ENCODE measurements around the gene AGBL4.
A peak's percentile ranks its signal among the peaks of the same experiment; 100 is the strongest.

AGBL4 gene

GRCh38 chr1:48746906-48747305, 1276.8 kb downstream of the AGBL4 start:
- DNase-seq: no peak

- DNase-seq: no peak
Measured at GRCh38 chr1:48744032-48744431, 1279.7 kb downstream of the AGBL4 start.

- no peak for DNase-seq
Measured at GRCh38 chr1:48743480-48743879, 1280.3 kb downstream of the AGBL4 start.

DNA sequence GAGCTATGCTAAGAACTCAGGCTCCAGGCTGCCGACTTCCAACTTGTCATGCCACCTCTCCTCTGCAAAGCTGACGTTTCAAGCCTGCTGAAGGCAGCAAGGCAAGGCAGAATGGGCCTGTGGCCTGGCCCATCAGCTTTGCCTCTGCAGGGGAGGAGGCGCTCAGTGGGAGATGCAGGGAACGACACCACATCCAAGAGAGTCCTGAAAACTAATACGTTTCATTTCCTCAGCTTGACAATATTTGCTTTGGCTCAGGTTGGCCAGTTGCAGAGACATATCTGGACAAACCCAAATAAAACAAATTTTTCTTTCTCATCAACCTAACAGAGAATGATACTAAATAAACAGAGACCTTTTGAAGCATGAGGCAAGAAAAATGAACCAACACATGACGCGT, 1282.4 kb downstream of the AGBL4 start:
- DNase-seq: no peak

DNA sequence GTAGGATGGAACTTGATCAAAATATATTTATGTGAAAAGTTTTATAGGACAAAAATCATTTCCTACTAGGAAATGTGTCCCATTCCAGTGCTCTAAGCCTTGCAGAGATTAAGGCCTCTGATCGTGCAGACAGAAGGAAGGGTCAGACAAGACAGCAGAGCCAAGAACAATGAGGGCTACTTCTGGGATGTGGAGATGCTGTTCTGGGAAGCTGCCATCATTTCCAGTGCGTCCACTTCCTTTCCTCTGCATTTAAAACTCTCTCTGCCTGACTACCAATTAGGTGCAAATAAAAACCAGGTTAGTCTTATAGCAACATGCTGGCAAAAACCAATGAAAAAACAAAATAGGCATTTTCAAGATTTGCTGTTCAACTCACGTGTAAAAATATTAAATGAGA, 1283.1 kb downstream of the AGBL4 start:
- DNase-seq: no peak

- DNase-seq: no peak
Measured at GRCh38 chr1:48739091-48739490, 1284.7 kb downstream of the AGBL4 start.

DNA sequence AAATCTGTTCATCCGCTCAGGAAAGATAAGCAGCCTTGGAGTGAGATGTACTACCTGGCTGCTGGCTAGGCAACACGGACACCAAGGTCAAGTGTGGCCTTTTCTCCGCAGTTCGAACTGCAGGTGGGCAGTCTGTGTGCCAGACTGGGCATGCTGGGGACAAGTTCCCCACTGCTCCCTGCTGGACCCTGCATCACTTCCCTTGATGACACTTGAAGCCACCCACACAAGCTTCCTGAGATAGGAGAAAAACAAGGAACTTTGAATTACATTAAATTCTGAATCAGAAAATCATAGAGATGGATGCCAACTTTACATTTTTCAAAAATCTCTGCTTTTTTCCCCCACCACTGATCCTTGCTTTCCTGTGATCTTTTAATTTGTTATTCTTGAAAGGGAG, 1285.4 kb downstream of the AGBL4 start:
- no peak for DNase-seq

GRCh38 chr1:48735796-48736195, 1288.0 kb downstream of the AGBL4 start:
- DNase-seq: no peak

DNA sequence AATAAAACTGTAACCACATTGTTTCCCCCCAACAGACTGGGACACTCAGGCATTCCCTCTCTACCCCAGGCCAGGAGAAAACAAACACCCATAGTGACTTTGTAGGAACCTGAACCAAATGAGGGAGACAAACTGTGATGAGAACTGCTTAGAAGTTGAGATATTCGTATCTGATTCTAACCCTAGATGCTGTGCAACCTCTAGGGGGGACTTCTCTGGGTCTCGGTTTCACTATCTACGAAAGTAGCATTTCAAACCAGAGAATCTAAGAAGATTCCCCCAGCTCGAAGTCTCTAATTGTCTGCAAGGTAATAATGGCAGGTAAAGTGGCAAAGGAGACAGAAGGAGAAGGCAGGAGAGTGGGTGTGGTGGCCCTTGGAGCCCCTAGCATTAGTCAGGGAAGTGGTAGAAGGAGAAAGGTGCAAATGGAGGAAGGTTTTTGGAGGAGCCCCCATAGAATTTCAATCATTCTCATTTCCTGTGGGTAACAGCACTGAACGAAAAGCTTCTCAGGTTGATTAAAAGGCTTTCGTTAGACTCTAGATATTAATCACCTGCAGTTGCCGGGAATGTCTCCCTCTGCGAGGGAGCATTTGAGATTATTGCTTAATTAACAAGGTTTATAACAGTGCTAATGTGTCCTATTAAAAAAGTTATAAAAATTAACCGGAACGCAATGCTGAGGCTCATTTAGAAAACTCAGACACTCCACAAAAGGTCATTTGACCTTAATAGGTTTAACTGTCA, 1293.4 kb downstream of the AGBL4 start:
- DNase-seq: no peak

DNA sequence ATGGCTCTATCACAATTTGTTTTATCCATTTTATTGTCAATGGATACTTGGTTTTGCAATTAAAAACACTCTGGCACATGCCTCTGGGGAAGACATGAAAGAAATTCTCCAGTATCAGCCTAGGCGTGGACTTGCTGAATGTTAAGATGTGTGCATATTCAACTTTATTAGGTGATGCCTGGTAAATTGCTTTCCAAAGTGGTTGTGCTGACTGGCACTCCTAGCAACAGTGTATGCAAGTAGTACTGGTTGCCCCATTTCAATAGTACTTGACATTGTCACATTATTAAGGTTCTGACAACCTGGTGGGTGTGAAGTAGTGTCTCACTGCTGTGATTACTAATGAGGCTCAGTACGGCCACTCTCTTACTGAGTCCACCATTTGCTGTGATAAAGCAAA, 1295.2 kb downstream of the AGBL4 start:
- no peak for DNase-seq

DNA sequence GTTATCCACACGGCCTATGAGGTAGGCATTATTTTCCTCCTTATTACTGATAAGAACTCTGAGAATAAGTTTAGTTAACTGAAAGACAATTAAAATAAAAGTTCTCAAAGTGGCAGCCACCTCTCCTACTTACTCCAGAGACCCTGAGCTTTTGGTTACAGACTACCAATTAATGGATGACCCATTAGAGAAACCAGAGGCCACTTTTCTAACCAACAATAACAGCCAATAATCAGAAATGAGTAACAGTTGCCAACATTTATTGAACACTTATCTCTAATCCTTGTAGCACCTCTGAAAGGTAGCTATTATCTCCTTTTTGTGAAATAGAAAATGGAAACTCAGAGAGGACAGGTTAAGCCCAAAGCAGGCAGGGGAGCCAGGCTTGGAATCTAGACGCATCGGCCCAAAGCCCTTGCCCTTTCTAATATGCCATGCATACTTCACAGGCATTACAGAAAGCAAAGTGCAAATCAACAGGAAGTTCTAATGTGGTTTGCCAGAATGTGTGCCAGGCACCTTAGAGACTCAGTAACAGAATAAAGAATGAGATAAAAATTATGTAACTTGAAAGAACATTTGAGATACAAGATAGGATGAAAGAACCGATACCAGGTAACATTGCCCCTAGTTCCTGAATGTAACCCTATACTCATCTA, 1297.1 kb downstream of the AGBL4 start:
- no peak for DNase-seq

GRCh38 chr1:48726139-48726538, 1297.6 kb downstream of the AGBL4 start:
- no peak for DNase-seq

DNA sequence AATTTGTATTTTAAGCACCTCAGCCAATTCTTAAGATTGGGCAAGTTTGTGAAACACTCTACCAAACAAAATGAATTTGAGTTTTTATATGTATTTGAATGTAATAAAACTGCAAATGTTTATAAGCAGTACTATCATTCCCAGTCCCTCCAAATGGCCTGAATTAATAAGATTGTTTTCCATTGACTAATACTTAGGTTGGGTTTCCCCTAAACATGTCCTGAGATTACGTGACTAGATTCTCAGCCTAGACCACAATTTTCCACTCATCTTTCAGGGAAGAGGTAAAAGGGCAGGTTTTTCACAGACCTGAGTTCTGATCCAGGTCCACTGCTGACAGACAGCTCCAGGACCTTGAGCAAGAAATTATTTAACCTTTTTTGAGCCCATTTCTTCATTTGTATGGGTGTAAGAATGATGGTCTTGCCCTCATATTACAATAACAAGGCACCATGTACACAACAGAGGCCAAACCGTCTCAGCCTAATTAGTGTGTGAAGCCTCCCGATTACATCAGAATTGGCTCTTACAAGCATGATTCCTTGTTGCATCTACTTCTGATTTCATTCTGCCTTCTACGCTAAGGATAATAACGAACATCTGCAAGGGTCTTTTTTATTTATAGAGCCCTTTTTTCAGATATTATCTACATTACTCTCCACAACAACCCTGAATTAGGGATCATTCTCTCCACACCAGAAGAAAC, 1298.3 kb downstream of the AGBL4 start:
- DNase-seq: no peak

DNA sequence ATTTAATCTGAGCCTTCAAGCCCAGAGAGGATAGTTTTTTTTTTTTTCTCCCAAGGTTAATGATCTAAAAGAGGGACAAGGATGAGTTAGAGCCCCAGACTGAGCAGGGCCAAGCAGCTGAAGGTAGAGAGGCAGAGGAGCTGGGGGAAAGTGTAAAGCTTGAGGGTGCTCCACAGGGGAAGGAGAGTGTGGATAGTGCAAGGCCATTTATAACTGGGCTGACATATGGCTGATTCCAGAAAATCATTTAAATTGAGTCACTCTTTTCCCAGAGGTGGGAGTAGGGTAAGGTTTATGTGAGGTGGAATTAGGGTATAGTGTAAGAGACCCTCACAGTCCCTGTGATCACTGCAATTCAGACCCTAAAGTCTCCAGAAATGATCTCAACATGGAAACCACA, 1302.8 kb downstream of the AGBL4 start:
- no peak for DNase-seq

DNA sequence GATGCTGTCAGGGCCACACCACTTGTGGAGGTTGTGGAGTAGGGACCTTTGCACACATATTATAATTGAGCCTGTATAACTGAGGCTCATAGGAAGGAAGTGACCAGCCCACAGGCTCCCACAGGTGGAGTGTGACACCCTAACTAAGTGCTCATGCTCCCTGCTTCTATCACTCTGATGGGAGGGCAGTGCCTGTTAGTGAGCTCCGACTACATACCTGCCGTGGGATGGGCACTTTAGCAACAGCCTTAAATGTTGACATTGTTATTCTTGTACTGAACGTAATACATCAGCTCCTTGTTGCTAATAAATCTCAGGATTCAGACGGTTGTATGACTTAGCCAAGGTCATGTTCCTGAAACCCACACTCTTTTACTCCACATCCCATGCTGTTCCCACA, 1305.0 kb downstream of the AGBL4 start:
- DNase-seq: no peak

GRCh38 chr1:48718116-48718630, 1305.6 kb downstream of the AGBL4 start:
- no peak for DNase-seq

DNA sequence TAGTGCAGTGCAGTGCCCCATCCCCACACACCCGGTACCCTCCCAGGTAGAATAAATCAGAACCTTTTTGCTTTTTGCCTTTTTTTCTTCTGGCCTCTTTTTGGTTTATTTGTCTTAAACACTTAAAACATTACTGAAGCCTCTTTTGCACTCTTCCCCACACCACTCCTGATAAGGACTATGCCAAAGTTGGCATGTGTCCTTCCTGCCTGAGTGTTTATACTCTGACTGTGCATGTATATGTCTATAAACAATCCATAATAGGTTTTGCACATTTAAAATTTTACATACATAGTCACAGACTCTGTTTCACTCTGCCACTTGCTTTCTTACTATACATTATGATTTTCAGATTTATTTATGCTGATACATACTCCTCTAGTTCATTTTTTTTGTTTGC, 1306.7 kb downstream of the AGBL4 start:
- no peak for DNase-seq

DNA sequence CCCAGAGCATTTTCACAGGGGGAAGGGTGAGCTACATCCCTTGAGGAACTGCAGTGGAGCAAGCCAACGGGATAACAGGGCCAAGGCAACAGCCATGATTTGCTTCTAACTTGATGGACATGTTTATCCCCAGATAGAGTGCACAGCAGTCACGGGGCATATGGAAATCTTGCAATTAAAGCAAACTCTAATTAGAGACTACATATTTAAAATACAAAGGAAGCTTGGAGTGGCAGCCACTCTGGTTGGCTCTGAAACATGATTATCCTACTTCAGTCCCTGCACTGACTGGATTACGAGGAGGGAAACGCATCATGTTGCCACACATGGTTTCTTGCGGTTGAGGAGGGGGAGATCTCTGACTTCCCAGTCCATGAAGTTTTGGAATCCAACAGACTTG, 1307.8 kb downstream of the AGBL4 start:
- DNase-seq: no peak

DNA sequence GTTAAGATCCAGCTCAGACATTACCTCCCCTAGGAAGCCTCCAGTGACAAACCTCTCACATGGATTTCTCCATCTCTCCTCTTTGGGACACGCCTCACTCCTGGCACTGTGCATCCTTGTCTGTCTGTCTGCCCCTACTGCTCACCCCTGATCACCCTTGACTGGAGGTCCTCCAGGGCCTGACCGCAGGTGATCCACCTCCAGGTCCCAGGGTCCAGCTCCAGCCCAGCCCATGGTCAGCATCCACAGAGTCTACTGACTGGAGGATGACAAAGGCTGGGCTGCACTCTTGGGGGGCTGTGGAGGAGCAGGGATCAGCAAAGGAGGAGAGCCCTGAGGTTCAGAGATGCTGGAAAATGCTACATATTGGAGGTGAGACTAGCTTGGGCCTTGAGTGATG, 1312.8 kb downstream of the AGBL4 start:
- no peak for DNase-seq

GRCh38 chr1:48710318-48710717, 1313.4 kb downstream of the AGBL4 start:
- no peak for DNase-seq

- DNase-seq: no peak
Measured at GRCh38 chr1:48704736-48705135, 1319.0 kb downstream of the AGBL4 start.

- no peak for DNase-seq
Measured at GRCh38 chr1:48701445-48701844, 1322.3 kb downstream of the AGBL4 start.

DNA sequence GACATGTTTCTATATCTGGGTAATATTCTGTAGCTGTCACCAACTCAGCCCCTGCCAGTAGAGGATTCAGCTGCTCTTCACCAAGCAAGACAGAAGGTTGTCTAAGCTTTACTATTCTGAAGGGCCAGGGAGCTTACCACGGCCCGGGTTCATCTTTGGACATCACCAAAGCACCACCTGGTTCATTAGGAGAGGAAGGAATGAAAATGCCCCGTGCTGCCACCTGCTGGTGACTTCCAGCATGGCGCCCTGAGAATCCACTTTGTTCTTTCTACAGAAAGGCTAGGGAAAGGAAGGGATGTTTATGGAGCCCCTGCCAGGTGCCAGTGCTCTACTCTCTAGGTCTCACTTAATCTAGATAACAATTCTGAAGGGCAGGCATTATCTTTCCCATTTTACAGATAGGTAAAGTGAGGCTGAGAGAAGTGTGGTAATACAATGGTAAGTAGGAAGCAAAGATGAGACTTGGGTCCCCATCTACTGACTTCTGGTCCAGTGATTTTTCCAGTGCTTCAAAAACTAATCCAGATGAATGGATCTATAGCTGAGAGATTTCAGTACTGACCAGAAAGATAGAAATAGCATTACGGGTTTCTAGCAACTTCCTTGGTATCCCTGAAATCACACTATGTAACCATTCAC, 1326.6 kb downstream of the AGBL4 start:
- peak; percentile 30 for DNase-seq
